HepG2 (cell line): ENCODE results near the gene CALML6. TPM values are rescaled to one million over a fixed set of nuclear protein-coding genes. Genes with fewer than 3 reads are reported as not detected.

ENCODE experiments used
- ASH2L ChIP-seq: fragments of 300-600, 200-600 bp; sonication (generic); IDR thresholded peaks from 2 replicates; pipeline ENCODE4 v1.7.0; 2017; ENCODE audit warnings: low read depth, mild to moderate bottlenecking, moderate library complexity, mixed read lengths, low read length; ENCODE audit not compliant: insufficient read length
- HDAC6 ChIP-seq: fragments of 200-600 bp; sonication (generic); IDR thresholded peaks from 2 replicates; pipeline ENCODE4 v1.7.0; 2017; ENCODE audit warnings: mild to moderate bottlenecking, antibody characterized with exemption, low read length, low read depth
- HOXA9 ChIP-seq: sonication (generic); formaldehyde crosslinking; IDR thresholded peaks from 2 replicates; pipeline ENCODE4 v1.8.1; 2022; ENCODE audit warnings: missing genetic modification reagents, mild to moderate bottlenecking, moderate library complexity, borderline replicate concordance
- MXI1 ChIP-seq: IDR thresholded peaks from 3 replicates; pipeline ENCODE4 v1.6.1; 2012; ENCODE audit warnings: low read depth, low read length, inconsistent platforms, borderline replicate concordance
- ZC3H4 ChIP-seq: sonication (generic); formaldehyde crosslinking; IDR thresholded peaks from 2 replicates; pipeline ENCODE4 v1.4.0; 2020; ENCODE audit warnings: missing genetic modification reagents, borderline replicate concordance
- ZNF446 ChIP-seq: sonication (generic); formaldehyde crosslinking; IDR thresholded peaks from 2 replicates; pipeline ENCODE4 v1.5.0; 2020; ENCODE audit warnings: mild to moderate bottlenecking, missing genetic modification reagents
- ZNF709 ChIP-seq: sonication (generic); formaldehyde crosslinking; IDR thresholded peaks from 2 replicates; pipeline ENCODE4 v1.5.0; 2020; ENCODE audit warnings: mild to moderate bottlenecking, missing genetic modification reagents
- polyA plus RNA-seq, 8 experiments: library from polyadenylated mRNA; depleted of rRNA in 3 of 8; stranded (reverse) in 7 of 8; unstranded in 1 of 8; fragments of >200 nt; fragmentation: Illumina TruSeq in 4 of 8; extraction: Trizol in 4 of 8; gene quantifications; 2 replicates each; pipeline versions ENCODE4 v1.2.1 to v1.2.3, GENCODE V29; 2011 to 2016; ENCODE audit warnings: low read depth in 4 of 8, missing spikeins in 1 of 8, mixed read lengths in 1 of 8; ENCODE audit not compliant: insufficient read depth in 1 of 8
- total RNA-seq, 5 experiments: library from RNA; depleted of rRNA; stranded (reverse); fragments of >200 nt; fragmentation: Illumina TruSeq; extraction: Trizol; gene quantifications; 2 replicates each; pipeline ENCODE4 v1.2.3, GENCODE V29; 2016; ENCODE audit warnings: low read depth in 1 of 5
- TF ChIP-seq, protein P1 (sequence below): sonication (generic); formaldehyde crosslinking; IDR thresholded peaks from 2 replicates; pipeline ENCODE4 v1.4.0; 2020; ENCODE audit warnings: missing genetic modification reagents
- TF ChIP-seq, protein P2 (sequence below): sonication (generic); formaldehyde crosslinking; IDR thresholded peaks from 2 replicates; pipeline ENCODE4 v1.4.0; 2020; ENCODE audit warnings: mild to moderate bottlenecking, missing genetic modification reagents
- TF ChIP-seq, protein P3 (sequence below): sonication (generic); formaldehyde crosslinking; IDR thresholded peaks from 2 replicates; pipeline ENCODE4 v1.4.0; 2020; ENCODE audit warnings: missing genetic modification reagents
- TF ChIP-seq, protein P4 (sequence below): sonication (generic); formaldehyde crosslinking; IDR thresholded peaks from 2 replicates; pipeline ENCODE4 v1.4.0; 2020; ENCODE audit warnings: mild to moderate bottlenecking, missing genetic modification reagents

The CALML6 gene
- total and polyA plus RNA-seq, 2 of the 13 experiments (the other 11 are each of a cell fraction or from before 2014, with no cell fraction given): 0.11 to 0.12 TPM

DNA sequence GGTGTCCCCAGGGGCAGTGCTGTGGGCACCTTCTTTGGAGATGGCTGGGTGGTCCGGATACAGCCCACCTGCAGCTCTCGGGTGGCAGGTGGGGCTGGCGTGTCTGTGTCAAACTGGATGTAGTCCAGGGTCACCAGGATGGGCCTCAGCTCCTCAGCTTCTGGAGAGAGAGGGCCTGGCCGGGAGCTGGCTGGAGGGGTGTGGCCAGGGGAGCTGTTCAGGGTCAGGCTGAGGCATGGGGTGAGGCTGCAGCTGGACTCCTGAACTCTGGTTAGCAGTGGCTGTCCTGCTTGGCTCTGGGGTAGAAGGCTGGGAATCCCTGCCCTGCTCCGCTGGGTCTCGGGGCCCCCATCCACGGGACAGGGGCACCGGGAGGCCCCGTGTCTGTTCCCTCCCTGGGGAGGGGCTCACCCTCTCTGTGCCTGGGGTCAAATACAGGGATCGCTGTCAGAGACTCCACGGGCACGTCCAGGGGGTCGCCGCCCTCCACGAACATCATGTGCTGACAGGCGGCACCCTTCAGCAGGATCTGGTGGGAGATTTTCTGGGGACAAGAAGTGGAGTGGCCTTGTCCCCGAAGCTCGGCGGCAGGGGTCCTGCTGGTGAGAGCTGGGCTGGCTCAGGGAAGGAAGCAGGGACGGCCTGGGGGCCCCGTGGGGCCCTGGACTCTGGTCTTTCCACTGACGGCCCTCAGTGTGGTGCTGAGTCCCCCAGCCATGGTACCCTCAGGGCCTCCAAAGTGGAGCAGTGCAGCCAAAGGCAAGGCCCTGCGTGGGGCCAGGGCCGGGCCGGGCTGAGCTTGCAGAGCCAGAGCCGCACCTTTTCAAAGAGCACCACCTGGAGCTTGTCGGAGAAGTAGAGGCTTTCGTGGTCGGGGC is 8.1 kb downstream of the CALML6 start (continued):
- TF ChIP-seq HOXA9 (CRISPR knock-in tag) (no peak), MXI1 (peak; percentile 70; the same call in 1 of the 3 replicates), HDAC6 (no peak), ZNF446 (CRISPR knock-in tag) (peak; percentile 62), ZNF709 (CRISPR knock-in tag) (no peak), ASH2L (peak; percentile 37), ZC3H4 (CRISPR knock-in tag) (0 out of 2 replicates have a peak, but pooled peaks have one; percentile 14)
- TF ChIP-seq, protein P1, sequence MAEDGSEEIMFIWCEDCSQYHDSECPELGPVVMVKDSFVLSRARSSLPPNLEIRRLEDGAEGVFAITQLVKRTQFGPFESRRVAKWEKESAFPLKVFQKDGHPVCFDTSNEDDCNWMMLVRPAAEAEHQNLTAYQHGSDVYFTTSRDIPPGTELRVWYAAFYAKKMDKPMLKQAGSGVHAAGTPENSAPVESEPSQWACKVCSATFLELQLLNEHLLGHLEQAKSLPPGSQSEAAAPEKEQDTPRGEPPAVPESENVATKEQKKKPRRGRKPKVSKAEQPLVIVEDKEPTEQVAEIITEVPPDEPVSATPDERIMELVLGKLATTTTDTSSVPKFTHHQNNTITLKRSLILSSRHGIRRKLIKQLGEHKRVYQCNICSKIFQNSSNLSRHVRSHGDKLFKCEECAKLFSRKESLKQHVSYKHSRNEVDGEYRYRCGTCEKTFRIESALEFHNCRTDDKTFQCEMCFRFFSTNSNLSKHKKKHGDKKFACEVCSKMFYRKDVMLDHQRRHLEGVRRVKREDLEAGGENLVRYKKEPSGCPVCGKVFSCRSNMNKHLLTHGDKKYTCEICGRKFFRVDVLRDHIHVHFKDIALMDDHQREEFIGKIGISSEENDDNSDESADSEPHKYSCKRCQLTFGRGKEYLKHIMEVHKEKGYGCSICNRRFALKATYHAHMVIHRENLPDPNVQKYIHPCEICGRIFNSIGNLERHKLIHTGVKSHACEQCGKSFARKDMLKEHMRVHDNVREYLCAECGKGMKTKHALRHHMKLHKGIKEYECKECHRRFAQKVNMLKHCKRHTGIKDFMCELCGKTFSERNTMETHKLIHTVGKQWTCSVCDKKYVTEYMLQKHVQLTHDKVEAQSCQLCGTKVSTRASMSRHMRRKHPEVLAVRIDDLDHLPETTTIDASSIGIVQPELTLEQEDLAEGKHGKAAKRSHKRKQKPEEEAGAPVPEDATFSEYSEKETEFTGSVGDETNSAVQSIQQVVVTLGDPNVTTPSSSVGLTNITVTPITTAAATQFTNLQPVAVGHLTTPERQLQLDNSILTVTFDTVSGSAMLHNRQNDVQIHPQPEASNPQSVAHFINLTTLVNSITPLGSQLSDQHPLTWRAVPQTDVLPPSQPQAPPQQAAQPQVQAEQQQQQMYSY (CRISPR knock-in tag): 0 out of 2 replicates have a peak, but pooled peaks have one; percentile 39
- TF ChIP-seq, protein P2, sequence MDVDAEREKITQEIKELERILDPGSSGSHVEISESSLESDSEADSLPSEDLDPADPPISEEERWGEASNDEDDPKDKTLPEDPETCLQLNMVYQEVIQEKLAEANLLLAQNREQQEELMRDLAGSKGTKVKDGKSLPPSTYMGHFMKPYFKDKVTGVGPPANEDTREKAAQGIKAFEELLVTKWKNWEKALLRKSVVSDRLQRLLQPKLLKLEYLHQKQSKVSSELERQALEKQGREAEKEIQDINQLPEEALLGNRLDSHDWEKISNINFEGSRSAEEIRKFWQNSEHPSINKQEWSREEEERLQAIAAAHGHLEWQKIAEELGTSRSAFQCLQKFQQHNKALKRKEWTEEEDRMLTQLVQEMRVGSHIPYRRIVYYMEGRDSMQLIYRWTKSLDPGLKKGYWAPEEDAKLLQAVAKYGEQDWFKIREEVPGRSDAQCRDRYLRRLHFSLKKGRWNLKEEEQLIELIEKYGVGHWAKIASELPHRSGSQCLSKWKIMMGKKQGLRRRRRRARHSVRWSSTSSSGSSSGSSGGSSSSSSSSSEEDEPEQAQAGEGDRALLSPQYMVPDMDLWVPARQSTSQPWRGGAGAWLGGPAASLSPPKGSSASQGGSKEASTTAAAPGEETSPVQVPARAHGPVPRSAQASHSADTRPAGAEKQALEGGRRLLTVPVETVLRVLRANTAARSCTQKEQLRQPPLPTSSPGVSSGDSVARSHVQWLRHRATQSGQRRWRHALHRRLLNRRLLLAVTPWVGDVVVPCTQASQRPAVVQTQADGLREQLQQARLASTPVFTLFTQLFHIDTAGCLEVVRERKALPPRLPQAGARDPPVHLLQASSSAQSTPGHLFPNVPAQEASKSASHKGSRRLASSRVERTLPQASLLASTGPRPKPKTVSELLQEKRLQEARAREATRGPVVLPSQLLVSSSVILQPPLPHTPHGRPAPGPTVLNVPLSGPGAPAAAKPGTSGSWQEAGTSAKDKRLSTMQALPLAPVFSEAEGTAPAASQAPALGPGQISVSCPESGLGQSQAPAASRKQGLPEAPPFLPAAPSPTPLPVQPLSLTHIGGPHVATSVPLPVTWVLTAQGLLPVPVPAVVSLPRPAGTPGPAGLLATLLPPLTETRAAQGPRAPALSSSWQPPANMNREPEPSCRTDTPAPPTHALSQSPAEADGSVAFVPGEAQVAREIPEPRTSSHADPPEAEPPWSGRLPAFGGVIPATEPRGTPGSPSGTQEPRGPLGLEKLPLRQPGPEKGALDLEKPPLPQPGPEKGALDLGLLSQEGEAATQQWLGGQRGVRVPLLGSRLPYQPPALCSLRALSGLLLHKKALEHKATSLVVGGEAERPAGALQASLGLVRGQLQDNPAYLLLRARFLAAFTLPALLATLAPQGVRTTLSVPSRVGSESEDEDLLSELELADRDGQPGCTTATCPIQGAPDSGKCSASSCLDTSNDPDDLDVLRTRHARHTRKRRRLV (CRISPR knock-in tag): peak; percentile 79
- TF ChIP-seq, protein P3, sequence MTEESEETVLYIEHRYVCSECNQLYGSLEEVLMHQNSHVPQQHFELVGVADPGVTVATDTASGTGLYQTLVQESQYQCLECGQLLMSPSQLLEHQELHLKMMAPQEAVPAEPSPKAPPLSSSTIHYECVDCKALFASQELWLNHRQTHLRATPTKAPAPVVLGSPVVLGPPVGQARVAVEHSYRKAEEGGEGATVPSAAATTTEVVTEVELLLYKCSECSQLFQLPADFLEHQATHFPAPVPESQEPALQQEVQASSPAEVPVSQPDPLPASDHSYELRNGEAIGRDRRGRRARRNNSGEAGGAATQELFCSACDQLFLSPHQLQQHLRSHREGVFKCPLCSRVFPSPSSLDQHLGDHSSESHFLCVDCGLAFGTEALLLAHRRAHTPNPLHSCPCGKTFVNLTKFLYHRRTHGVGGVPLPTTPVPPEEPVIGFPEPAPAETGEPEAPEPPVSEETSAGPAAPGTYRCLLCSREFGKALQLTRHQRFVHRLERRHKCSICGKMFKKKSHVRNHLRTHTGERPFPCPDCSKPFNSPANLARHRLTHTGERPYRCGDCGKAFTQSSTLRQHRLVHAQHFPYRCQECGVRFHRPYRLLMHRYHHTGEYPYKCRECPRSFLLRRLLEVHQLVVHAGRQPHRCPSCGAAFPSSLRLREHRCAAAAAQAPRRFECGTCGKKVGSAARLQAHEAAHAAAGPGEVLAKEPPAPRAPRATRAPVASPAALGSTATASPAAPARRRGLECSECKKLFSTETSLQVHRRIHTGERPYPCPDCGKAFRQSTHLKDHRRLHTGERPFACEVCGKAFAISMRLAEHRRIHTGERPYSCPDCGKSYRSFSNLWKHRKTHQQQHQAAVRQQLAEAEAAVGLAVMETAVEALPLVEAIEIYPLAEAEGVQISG: peak; percentile 28; the same call in 1 of the 2 replicates
- TF ChIP-seq, protein P4, sequence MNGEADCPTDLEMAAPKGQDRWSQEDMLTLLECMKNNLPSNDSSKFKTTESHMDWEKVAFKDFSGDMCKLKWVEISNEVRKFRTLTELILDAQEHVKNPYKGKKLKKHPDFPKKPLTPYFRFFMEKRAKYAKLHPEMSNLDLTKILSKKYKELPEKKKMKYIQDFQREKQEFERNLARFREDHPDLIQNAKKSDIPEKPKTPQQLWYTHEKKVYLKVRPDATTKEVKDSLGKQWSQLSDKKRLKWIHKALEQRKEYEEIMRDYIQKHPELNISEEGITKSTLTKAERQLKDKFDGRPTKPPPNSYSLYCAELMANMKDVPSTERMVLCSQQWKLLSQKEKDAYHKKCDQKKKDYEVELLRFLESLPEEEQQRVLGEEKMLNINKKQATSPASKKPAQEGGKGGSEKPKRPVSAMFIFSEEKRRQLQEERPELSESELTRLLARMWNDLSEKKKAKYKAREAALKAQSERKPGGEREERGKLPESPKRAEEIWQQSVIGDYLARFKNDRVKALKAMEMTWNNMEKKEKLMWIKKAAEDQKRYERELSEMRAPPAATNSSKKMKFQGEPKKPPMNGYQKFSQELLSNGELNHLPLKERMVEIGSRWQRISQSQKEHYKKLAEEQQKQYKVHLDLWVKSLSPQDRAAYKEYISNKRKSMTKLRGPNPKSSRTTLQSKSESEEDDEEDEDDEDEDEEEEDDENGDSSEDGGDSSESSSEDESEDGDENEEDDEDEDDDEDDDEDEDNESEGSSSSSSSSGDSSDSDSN (CRISPR knock-in tag): peak; percentile 77
